HCT116 (cell line): Measurements from ENCODE around the gene SLC16A10. TPM values are rescaled to one million over a fixed set of nuclear protein-coding genes. Genes with fewer than 3 reads are reported as not detected.
"Not testable (repeated sequence)": the region's sequence is repeated elsewhere in the genome, so short reads cannot be mapped to it uniquely, and the experiment has no call there.

Experiments used
- ATAC-seq: fragments of 200-7000 bp; cut with Tn5 transposase; 2 replicates; pipeline ENCODE4 v1.9.1; 2020; ENCODE audit warnings: mild to moderate bottlenecking, moderate library complexity
- BruUV-seq: library from RNA; stranded (reverse); fragments of 400-500 nt; replicated peaks from 2 replicates; lab custom pipeline; 2021; lab: Mats Ljungman, UMichigan
- CTCF ChIA-PET: fragments of 300-600 bp; sonication (Branson Sonifier 250); formaldehyde crosslinking; loops from one replicate; lab custom pipeline; 2021; ENCODE audit warnings: antibody characterized with exemption; lab: Charles Lee
- POLR2A ChIA-PET: fragments of 300-600, 350-600 bp; sonication (Branson Sonifier 250); formaldehyde crosslinking; loops from one replicate; lab custom pipeline; 2021; ENCODE audit warnings: antibody characterized with exemption; lab: Charles Lee
- RAD21 ChIA-PET, 2 experiments: fragments of 300-600 bp; sonication (Branson Sonifier 250); formaldehyde crosslinking; loops; one replicate each; lab custom pipeline; 2023; ENCODE audit warnings: low total read pairs in 2 of 2; ENCODE audit not compliant: uncharacterized antibody in 2 of 2, unreplicated experiment in 2 of 2, low non-redundant PET in 1 of 2; lab: Charles Lee
- DNase-seq: peaks from one replicate; pipeline ENCODE4 v3.0.0-alpha.2; 2010; ENCODE audit warnings: low read depth, low spot score
- H2AFZ ChIP-seq: fragments of 200-600 bp; shearing (Covaris generic), sonication (generic); 2 replicates; pipeline ENCODE4 v1.6.1; 2017; ENCODE audit warnings: low read depth, mixed run types, mixed read lengths, antibody characterized with exemption, low read length; ENCODE audit not compliant: poor library complexity, severe bottlenecking
- H3K27ac ChIP-seq: 2 replicates; pipeline ENCODE4 v1.5.1; 2012; ENCODE audit warnings: low read depth, low read length
- H3K27me3 ChIP-seq: fragments of 200-600 bp; sonication (generic); 2 replicates; pipeline ENCODE4 v1.6.1; 2016; ENCODE audit warnings: mixed run types, low read length, mixed read lengths; ENCODE audit not compliant: insufficient read depth
- H3K36me3 ChIP-seq, 2 experiments: fragments of 200-500 bp in 1 of 2; fragments of 200-600 bp in 1 of 2; sonication (Bioruptor generic) in 1 of 2; sonication (generic) in 1 of 2; 2 replicates each; pipeline versions ENCODE4 v1.5.1 to v1.6.1; 2014 to 2016; ENCODE audit warnings: low read length in 2 of 2, inconsistent platforms in 1 of 2, mixed read lengths in 1 of 2, mixed run types in 1 of 2; ENCODE audit not compliant: insufficient read depth in 2 of 2, control insufficient read depth in 1 of 2
- H3K4me1 ChIP-seq, 2 experiments: fragments of 200-600 bp in 1 of 2; sonication (generic) in 1 of 2; 2 replicates each; pipeline versions ENCODE4 v1.5.1 to v1.6.1; 2012 to 2017; ENCODE audit warnings: low read length in 2 of 2, inconsistent platforms in 1 of 2, mild to moderate bottlenecking in 1 of 2, mixed read lengths in 1 of 2, mixed run types in 1 of 2, moderate library complexity in 1 of 2; ENCODE audit not compliant: insufficient read depth in 2 of 2, control insufficient read depth in 1 of 2
- H3K4me2 ChIP-seq: fragments of 200-600 bp; sonication (generic); 2 replicates; pipeline ENCODE4 v1.6.1; 2017; ENCODE audit warnings: mixed run types, low read length, mixed read lengths
- H3K4me3 ChIP-seq, 2 experiments: fragments of 200-600 bp in 1 of 2; sonication (generic) in 1 of 2; replicated peaks in 1 of 2; 2 replicates each; pipeline ENCODE4 v1.5.1; 2011 to 2016; ENCODE audit warnings: low read length in 2 of 2, control low read depth in 1 of 2, low read depth in 1 of 2, mild to moderate bottlenecking in 1 of 2, mixed read lengths in 1 of 2, mixed run types in 1 of 2
- H3K79me2 ChIP-seq: fragments of 200-600 bp; sonication (generic); 2 replicates; pipeline ENCODE4 v1.6.1; 2017; ENCODE audit warnings: mild to moderate bottlenecking, mixed run types, low read length, moderate library complexity, mixed read lengths; ENCODE audit not compliant: insufficient read depth
- H3K9ac ChIP-seq: fragments of 200-600 bp; sonication (generic); 2 replicates; pipeline ENCODE4 v1.6.1; 2016; ENCODE audit warnings: low read length, mixed read lengths
- H3K9me2 ChIP-seq: fragments of 200-600 bp; sonication (generic), shearing (Covaris generic); 2 replicates; pipeline ENCODE4 v1.6.1; 2017; ENCODE audit warnings: mixed run types, mild to moderate bottlenecking, moderate library complexity; ENCODE audit not compliant: insufficient read depth
- H3K9me3 ChIP-seq, 2 experiments: fragments of 200-500 bp in 1 of 2; fragments of 200-600 bp in 1 of 2; sonication (Bioruptor generic) in 1 of 2; sonication (generic) in 1 of 2; 2 replicates each; pipeline ENCODE4 v1.6.1; 2014 to 2017; ENCODE audit warnings: low read length in 2 of 2, mixed read lengths in 2 of 2, inconsistent platforms in 1 of 2, low read depth in 1 of 2, mild to moderate bottlenecking in 1 of 2, mixed run types in 1 of 2, moderate library complexity in 1 of 2; ENCODE audit not compliant: control insufficient read depth in 1 of 2, insufficient read depth in 1 of 2
- H4K20me1 ChIP-seq: fragments of 200-600 bp; sonication (generic), shearing (Covaris generic); 2 replicates; pipeline ENCODE4 v1.6.1; 2017; ENCODE audit warnings: mixed run types, mild to moderate bottlenecking, moderate library complexity; ENCODE audit not compliant: insufficient read depth
- CBX3 ChIP-seq: IDR thresholded peaks from 2 replicates; pipeline ENCODE4 v1.6.1; 2012; ENCODE audit warnings: low read depth
- CTCF ChIP-seq, 3 experiments: fragments of 200-600 bp in 1 of 3; sonication (generic) in 1 of 3; IDR thresholded peaks in 2 of 3; conservative IDR thresholded peaks in 1 of 3; 2 replicates each; pipeline ENCODE4 v1.5.1; 2012 to 2017; ENCODE audit warnings: low read depth in 2 of 3, low read length in 2 of 3, antibody characterized with exemption in 1 of 3, borderline replicate concordance in 1 of 3, control low read depth in 1 of 3, mild to moderate bottlenecking in 1 of 3, mixed read lengths in 1 of 3, mixed run types in 1 of 3, moderate library complexity in 1 of 3; ENCODE audit not compliant: insufficient read depth in 1 of 3
- EZH2 ChIP-seq: fragments of 200-600 bp; sonication (generic); IDR thresholded peaks from 2 replicates; pipeline ENCODE4 v1.6.1; 2017; ENCODE audit warnings: antibody characterized with exemption, mixed run types
- EZH2phosphoT487 ChIP-seq: fragments of 200-600 bp; IDR thresholded peaks from 2 replicates; pipeline ENCODE4 v1.6.1; 2018; ENCODE audit warnings: antibody characterized with exemption, borderline replicate concordance
- MAX ChIP-seq: IDR thresholded peaks from 2 replicates; pipeline ENCODE4 v1.6.1; 2012
- POLR2AphosphoS5 ChIP-seq: IDR thresholded peaks from 2 replicates; pipeline ENCODE4 v1.6.1; 2011; ENCODE audit warnings: mild to moderate bottlenecking, low read depth, low read length, moderate library complexity
- RAD21 ChIP-seq: IDR thresholded peaks from 2 replicates; pipeline ENCODE4 v1.6.1; 2012; ENCODE audit warnings: low read depth, mild to moderate bottlenecking
- SIN3A ChIP-seq: IDR thresholded peaks from 2 replicates; pipeline ENCODE4 v1.6.1; 2012; ENCODE audit warnings: low read depth
- SP1 ChIP-seq: IDR thresholded peaks from 2 replicates; pipeline ENCODE4 v1.6.1; 2012; ENCODE audit warnings: low read depth
- SRF ChIP-seq: IDR thresholded peaks from 2 replicates; pipeline ENCODE4 v1.6.1; 2012; ENCODE audit warnings: low read depth
- TCF7L2 ChIP-seq: IDR thresholded peaks from 2 replicates; pipeline ENCODE4 v1.7.0; 2011; ENCODE audit warnings: borderline replicate concordance, inconsistent platforms; ENCODE audit not compliant: insufficient read depth, insufficient read length; ENCODE audit errors: extremely low read depth
- ZNF274 ChIP-seq: fragments of 200-500 bp; sonication (Bioruptor generic); IDR thresholded peaks from 2 replicates; pipeline ENCODE4 v1.6.1; 2014; ENCODE audit warnings: mild to moderate bottlenecking, low read depth, low read length, inconsistent platforms
- intact Hi-C: fragments of 100-400 bp; cut with micrococcal nuclease; formaldehyde crosslinking; loops from 2 replicates; pipeline ENCODE4 v1.10.0; 2022
- total RNA-seq: library from RNA; stranded (reverse); gene quantifications from one replicate; pipeline ENCODE4 v1.2.1, GENCODE V29; 2021; ENCODE audit not compliant: unreplicated experiment

The SLC16A10 gene
- total RNA-seq, 1 experiment from 2014 or later: 8.3 TPM

GRCh38 chr6:111254004-111254778 is 166.9 kb downstream of the SLC16A10 start (continued):
- TF ChIP-seq TCF7L2: no peak
- no peak for TF ChIP-seq MAX
- no peak for TF ChIP-seq EZH2phosphoT487
- TF ChIP-seq, all 23 proteins: peak for 0

- H3K27me3 ChIP-seq: no peaks in the 10 kb centered on the region
- no peaks in the 10 kb centered on the region for H4K20me1 ChIP-seq
- no peaks in the 10 kb centered on the region for H3K9me2 ChIP-seq
- CTCF ChIA-PET: no interaction called here
- H3K27ac ChIP-seq: no peak overlapping the region
- H3K79me2 ChIP-seq: peaks cover 6% of the 10 kb centered on the region; the same call in 1 of the 2 replicates
- TF ChIP-seq ZNF274: no peak
- TF ChIP-seq SRF: no peak
- TF ChIP-seq CBX3: no peak
- no peak for TF ChIP-seq CTCF (IDR thresholded peaks at IDR 0.05 in 2 of 3, conservative IDR thresholded peaks at IDR 0.05 in 1 of 3; ENCODE audit: borderline replicate concordance in 1 of 3, insufficient read depth in 1 of 3, low read depth in 2 of 3, low read length in 2 of 3)
- no peak for TF ChIP-seq EZH2
- TF ChIP-seq SP1: no peak
- no peak for TF ChIP-seq SIN3A
- TF ChIP-seq POLR2AphosphoS5: no peak
- TF ChIP-seq RAD21: no peak
- peaks cover 0 to 10% of the 10 kb centered on the region in 2 experiments; a peak in 2 of 4 replicates for H3K4me1 ChIP-seq
- intact Hi-C loops: loop anchor here (5.0 kb wide), 1 partner anchor 242 kb away; no protein-coding TSS in a partner anchor
- no peak overlapping the region for H2AFZ ChIP-seq
- ATAC-seq: no peak
- no peak overlapping the region for H3K9ac ChIP-seq
- RAD21 ChIA-PET: no interaction called here
- no peak overlapping the region for H3K4me3 ChIP-seq
- no peaks in the 10 kb centered on the region for H3K36me3 ChIP-seq
- H3K4me2 ChIP-seq: no peak overlapping the region
- no TSS peak for BruUV-seq
- DNase-seq: no peak
- POLR2A ChIA-PET: no interaction called here
- H3K9me3 ChIP-seq: no peaks in the 10 kb centered on the region
Observed at GRCh38 chr6:111254779-111255166, 167.5 kb downstream of the SLC16A10 start.

- H3K4me3 ChIP-seq, H3K27me3 ChIP-seq, H3K27ac ChIP-seq, RAD21 ChIA-PET, H4K20me1 ChIP-seq, H3K4me2 ChIP-seq, BruUV-seq, H3K9ac ChIP-seq, DNase-seq, H2AFZ ChIP-seq, H3K9me2 ChIP-seq, H3K9me3 ChIP-seq, POLR2A ChIA-PET, ATAC-seq, H3K36me3 ChIP-seq: not testable (repeated sequence)
- intact Hi-C loops: loop anchor here (5.0 kb wide), 1 partner anchor 244 kb away; no protein-coding TSS in a partner anchor
- Histone ChIP-seq H3K79me2 (peaks cover 14% of the 10 kb centered on the region; the same call in 1 of the 2 replicates), H3K4me1 (peaks cover 9 to 21% of the 10 kb centered on the region in 2 experiments)
- CTCF ChIA-PET: interaction anchor here (0.7 kb wide), 1 partner anchor 114 kb away, joined by 3 read pairs; no protein-coding TSS in a partner anchor
Observed at GRCh38 chr6:111255838-111256237, 168.5 kb downstream of the SLC16A10 start.
